Transverse colon (tissue), 3 donors: ENCODE measurements around the gene DISC1.

ENCODE experiments used
- EP300 ChIP-seq: sonication (generic); formaldehyde crosslinking; IDR thresholded peaks from one replicate; pipeline ENCODE4 v1.6.1; 2017; ENCODE audit warnings: antibody characterized with exemption, low read depth
- POLR2A ChIP-seq: fragments of 450-650 bp; IDR thresholded peaks from one replicate; pipeline ENCODE4 v1.6.1; 2016; ENCODE audit warnings: antibody characterized with exemption, mild to moderate bottlenecking, moderate library complexity
- TF ChIP-seq, protein P1 (sequence below), 5 experiments: fragments of 200-600 bp in 3 of 5; fragments of 450-650 bp in 2 of 5; sonication (generic) in 3 of 5; IDR thresholded peaks; 1 replicate in 2 of 5; 2 replicates in 3 of 5; pipeline ENCODE4 v1.5.1; 2016 to 2017; ENCODE audit warnings: antibody characterized with exemption in 5 of 5, inconsistent platforms in 3 of 5, mild to moderate bottlenecking in 2 of 5, moderate library complexity in 1 of 5

- no peak for TF ChIP-seq POLR2A
- TF ChIP-seq, protein P1, sequence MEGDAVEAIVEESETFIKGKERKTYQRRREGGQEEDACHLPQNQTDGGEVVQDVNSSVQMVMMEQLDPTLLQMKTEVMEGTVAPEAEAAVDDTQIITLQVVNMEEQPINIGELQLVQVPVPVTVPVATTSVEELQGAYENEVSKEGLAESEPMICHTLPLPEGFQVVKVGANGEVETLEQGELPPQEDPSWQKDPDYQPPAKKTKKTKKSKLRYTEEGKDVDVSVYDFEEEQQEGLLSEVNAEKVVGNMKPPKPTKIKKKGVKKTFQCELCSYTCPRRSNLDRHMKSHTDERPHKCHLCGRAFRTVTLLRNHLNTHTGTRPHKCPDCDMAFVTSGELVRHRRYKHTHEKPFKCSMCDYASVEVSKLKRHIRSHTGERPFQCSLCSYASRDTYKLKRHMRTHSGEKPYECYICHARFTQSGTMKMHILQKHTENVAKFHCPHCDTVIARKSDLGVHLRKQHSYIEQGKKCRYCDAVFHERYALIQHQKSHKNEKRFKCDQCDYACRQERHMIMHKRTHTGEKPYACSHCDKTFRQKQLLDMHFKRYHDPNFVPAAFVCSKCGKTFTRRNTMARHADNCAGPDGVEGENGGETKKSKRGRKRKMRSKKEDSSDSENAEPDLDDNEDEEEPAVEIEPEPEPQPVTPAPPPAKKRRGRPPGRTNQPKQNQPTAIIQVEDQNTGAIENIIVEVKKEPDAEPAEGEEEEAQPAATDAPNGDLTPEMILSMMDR (IDR thresholded peaks at IDR 0.05) = no peak
- TF ChIP-seq EP300 = no peak
Observed at GRCh38 chr1:231611851-231612250, 14.7 kb upstream of the DISC1 start.
